Mononuclear cell (primary cell): ENCODE data around the gene ACSF3. TPM values are rescaled to one million over a fixed set of nuclear protein-coding genes. Genes with fewer than 3 reads are reported as not detected.

Experiments used
- H3K27me3 ChIP-seq: 2 replicates; pipeline ENCODE4 v1.6.0; 2011; ENCODE audit warnings: low read length, control low read depth; ENCODE audit not compliant: insufficient read depth
- H3K4me1 ChIP-seq: 2 replicates; pipeline ENCODE4 v1.5.1; 2011; ENCODE audit warnings: mild to moderate bottlenecking, low read length, control low read depth; ENCODE audit not compliant: insufficient read depth
- H3K4me3 ChIP-seq: 2 replicates; pipeline ENCODE4 v1.5.1; 2011; ENCODE audit warnings: mild to moderate bottlenecking, low read length, moderate library complexity
- H3K9me3 ChIP-seq: 2 replicates; pipeline ENCODE4 v1.5.1; 2011; ENCODE audit warnings: low read depth, mild to moderate bottlenecking, control low read depth, low read length
- total RNA-seq: library from RNA; depleted of rRNA; stranded (reverse); fragments of >200 nt; gene quantifications from one replicate; pipeline ENCODE4 v1.2.3, GENCODE V29; 2012

Gene ACSF3
- total RNA-seq, 1 donor: 20.9 TPM

GRCh38 chr16:89052191-89052889 lies 41.3 kb upstream of the ACSF3 start:
- Histone ChIP-seq H3K27me3 (no peaks in the 10 kb centered on the region), H3K4me3 (no peak overlapping the region), H3K9me3 (no peaks in the 10 kb centered on the region), H3K4me1 (no peaks in the 10 kb centered on the region)

GRCh38 chr16:89052890-89053724 lies 40.5 kb upstream of the ACSF3 start:
- no peak overlapping the region for H3K4me3 ChIP-seq

GRCh38 chr16:89053725-89054029 lies 40.0 kb upstream of the ACSF3 start:
- Histone ChIP-seq H3K4me3 (no peak overlapping the region), H3K4me1 (no peaks in the 10 kb centered on the region), H3K27me3 (no peaks in the 10 kb centered on the region), H3K9me3 (no peaks in the 10 kb centered on the region)

More at GRCh38 chr16:89052890-89053724, 40.5 kb upstream of the ACSF3 start:
- Histone ChIP-seq H3K27me3 (no peaks in the 10 kb centered on the region), H3K9me3 (no peaks in the 10 kb centered on the region), H3K4me1 (no peaks in the 10 kb centered on the region)

- Histone ChIP-seq H3K4me1 (no peaks in the 10 kb centered on the region), H3K4me3 (no peak overlapping the region), H3K9me3 (no peaks in the 10 kb centered on the region), H3K27me3 (no peaks in the 10 kb centered on the region)
Observed at GRCh38 chr16:89054261-89054661, 39.4 kb upstream of the ACSF3 start.

- Histone ChIP-seq H3K4me1 (no peaks in the 10 kb centered on the region), H3K4me3 (no peak overlapping the region), H3K9me3 (no peaks in the 10 kb centered on the region), H3K27me3 (no peaks in the 10 kb centered on the region)
Observed at GRCh38 chr16:89054714-89055113, 38.9 kb upstream of the ACSF3 start.

GRCh38 chr16:89055313-89055712 lies 38.3 kb upstream of the ACSF3 start:
- Histone ChIP-seq H3K4me3 (no peak overlapping the region), H3K4me1 (no peaks in the 10 kb centered on the region), H3K27me3 (no peaks in the 10 kb centered on the region), H3K9me3 (no peaks in the 10 kb centered on the region)

GRCh38 chr16:89055894-89056555 lies 37.6 kb upstream of the ACSF3 start:
- no peaks in the 10 kb centered on the region for H3K4me1 ChIP-seq
- no peaks in the 10 kb centered on the region for H3K27me3 ChIP-seq
- H3K4me3 ChIP-seq: no peak overlapping the region
- no peaks in the 10 kb centered on the region for H3K9me3 ChIP-seq

GRCh38 chr16:89056592-89056991 lies 37.1 kb upstream of the ACSF3 start:
- no peaks in the 10 kb centered on the region for H3K27me3 ChIP-seq
- no peaks in the 10 kb centered on the region for H3K9me3 ChIP-seq
- H3K4me3 ChIP-seq: no peak overlapping the region
- H3K4me1 ChIP-seq: no peaks in the 10 kb centered on the region

- H3K4me1 ChIP-seq: no peaks in the 10 kb centered on the region
- H3K4me3 ChIP-seq: no peak overlapping the region
- no peaks in the 10 kb centered on the region for H3K27me3 ChIP-seq
- H3K9me3 ChIP-seq: no peaks in the 10 kb centered on the region
Observed at GRCh38 chr16:89057738-89058137, 35.9 kb upstream of the ACSF3 start.

GRCh38 chr16:89058812-89059211 lies 34.8 kb upstream of the ACSF3 start:
- Histone ChIP-seq H3K27me3 (no peaks in the 10 kb centered on the region), H3K4me3 (no peak overlapping the region)

GRCh38 chr16:89060207-89060794 lies 33.4 kb upstream of the ACSF3 start:
- Histone ChIP-seq H3K4me1 (no peaks in the 10 kb centered on the region), H3K9me3 (no peaks in the 10 kb centered on the region)

More at GRCh38 chr16:89058812-89059211, 34.8 kb upstream of the ACSF3 start:
- Histone ChIP-seq H3K4me1 (no peaks in the 10 kb centered on the region), H3K9me3 (no peaks in the 10 kb centered on the region)

GRCh38 chr16:89061086-89061485 lies 32.6 kb upstream of the ACSF3 start:
- H3K4me3 ChIP-seq: no peak overlapping the region
- no peaks in the 10 kb centered on the region for H3K4me1 ChIP-seq
- no peaks in the 10 kb centered on the region for H3K9me3 ChIP-seq
- no peaks in the 10 kb centered on the region for H3K27me3 ChIP-seq

More at GRCh38 chr16:89060207-89060794, 33.4 kb upstream of the ACSF3 start:
- H3K27me3 ChIP-seq: no peaks in the 10 kb centered on the region
- H3K4me3 ChIP-seq: no peak overlapping the region

- Histone ChIP-seq H3K4me1 (no peaks in the 10 kb centered on the region), H3K4me3 (no peak overlapping the region), H3K27me3 (no peaks in the 10 kb centered on the region), H3K9me3 (no peaks in the 10 kb centered on the region)
Observed at GRCh38 chr16:89061590-89062380, 31.9 kb upstream of the ACSF3 start.
